Thyroid gland (tissue), 4 donors: Measurements from ENCODE around the gene LRP8.

ENCODE experiments used
- POLR2A ChIP-seq, 2 donors: fragments of 450-650 bp; IDR thresholded peaks; one replicate each; pipeline ENCODE4 v1.6.1; 2017; ENCODE audit warnings: antibody characterized with exemption in 2 of 2, mild to moderate bottlenecking in 2 of 2, moderate library complexity in 1 of 2
- TF ChIP-seq, protein P1 (sequence below), 6 experiments: fragments of 200-600 bp in 3 of 6; fragments of 450-650 bp in 3 of 6; sonication (generic) in 3 of 6; IDR thresholded peaks; one replicate each; pipeline ENCODE4 v1.5.1; 2016 to 2019; ENCODE audit warnings: antibody characterized with exemption in 6 of 6, mild to moderate bottlenecking in 2 of 6, inconsistent platforms in 1 of 6, moderate library complexity in 1 of 6

DNA sequence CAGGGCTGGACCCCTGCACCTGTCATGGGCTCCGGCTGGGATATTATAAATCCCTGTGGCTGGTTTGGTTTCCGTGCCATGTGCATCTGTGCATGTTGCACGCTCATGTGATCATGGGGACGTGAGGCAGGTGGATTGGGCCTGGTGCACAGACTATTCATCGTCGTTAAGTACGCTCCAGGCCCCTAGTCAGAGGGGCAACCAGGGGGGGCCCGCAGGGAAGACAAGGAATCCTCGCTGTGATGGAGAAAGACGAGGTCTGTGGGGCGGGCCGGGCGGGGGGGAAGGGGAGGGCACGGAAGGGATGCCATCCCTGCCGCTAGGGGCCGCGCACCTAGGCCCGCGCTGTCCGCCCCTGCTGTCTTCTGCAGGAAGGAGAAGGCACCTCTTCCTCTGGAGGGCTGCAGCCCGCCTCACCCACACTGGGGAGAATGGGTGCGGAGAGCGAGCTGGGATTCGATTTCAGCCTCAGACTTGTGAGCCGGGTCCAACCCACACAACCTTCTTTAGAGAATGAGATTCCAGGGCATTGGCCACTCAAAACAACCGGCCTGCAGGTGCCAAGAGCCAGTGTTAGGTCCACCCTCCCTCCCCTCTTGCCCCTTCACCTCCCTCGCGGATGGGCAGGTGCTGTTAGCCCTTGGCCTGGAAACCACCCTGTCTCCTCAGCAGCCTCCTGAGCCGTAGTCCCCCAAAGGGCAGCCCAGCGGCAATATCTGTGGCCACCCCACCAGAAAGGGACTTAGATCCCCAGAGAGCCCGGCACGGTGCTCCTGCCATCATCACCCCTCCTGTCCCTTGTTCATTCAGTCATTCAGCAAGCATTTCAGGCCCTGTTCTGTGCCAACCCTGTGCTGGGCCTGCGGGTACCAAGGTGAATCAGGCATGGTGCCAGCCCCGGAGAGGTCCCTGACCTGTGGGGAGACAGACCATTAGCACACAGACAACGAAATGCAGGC, 950 bp upstream of the LRP8 start:
- TF ChIP-seq, protein P1, sequence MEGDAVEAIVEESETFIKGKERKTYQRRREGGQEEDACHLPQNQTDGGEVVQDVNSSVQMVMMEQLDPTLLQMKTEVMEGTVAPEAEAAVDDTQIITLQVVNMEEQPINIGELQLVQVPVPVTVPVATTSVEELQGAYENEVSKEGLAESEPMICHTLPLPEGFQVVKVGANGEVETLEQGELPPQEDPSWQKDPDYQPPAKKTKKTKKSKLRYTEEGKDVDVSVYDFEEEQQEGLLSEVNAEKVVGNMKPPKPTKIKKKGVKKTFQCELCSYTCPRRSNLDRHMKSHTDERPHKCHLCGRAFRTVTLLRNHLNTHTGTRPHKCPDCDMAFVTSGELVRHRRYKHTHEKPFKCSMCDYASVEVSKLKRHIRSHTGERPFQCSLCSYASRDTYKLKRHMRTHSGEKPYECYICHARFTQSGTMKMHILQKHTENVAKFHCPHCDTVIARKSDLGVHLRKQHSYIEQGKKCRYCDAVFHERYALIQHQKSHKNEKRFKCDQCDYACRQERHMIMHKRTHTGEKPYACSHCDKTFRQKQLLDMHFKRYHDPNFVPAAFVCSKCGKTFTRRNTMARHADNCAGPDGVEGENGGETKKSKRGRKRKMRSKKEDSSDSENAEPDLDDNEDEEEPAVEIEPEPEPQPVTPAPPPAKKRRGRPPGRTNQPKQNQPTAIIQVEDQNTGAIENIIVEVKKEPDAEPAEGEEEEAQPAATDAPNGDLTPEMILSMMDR (IDR thresholded peaks at IDR 0.05): no peak
- TF ChIP-seq POLR2A (IDR thresholded peaks at IDR 0.05): no peak
